ENCODE measurements around the gene KPTN. TPM values are rescaled to one million over a fixed set of nuclear protein-coding genes. Genes with fewer than 3 reads are reported as not detected.

Gene KPTN
- total and polyA plus RNA-seq, 2 of the 13 experiments (the other 11 are each of a cell fraction or from before 2014, with no cell fraction given): 9.1 to 13.3 TPM

DNA sequence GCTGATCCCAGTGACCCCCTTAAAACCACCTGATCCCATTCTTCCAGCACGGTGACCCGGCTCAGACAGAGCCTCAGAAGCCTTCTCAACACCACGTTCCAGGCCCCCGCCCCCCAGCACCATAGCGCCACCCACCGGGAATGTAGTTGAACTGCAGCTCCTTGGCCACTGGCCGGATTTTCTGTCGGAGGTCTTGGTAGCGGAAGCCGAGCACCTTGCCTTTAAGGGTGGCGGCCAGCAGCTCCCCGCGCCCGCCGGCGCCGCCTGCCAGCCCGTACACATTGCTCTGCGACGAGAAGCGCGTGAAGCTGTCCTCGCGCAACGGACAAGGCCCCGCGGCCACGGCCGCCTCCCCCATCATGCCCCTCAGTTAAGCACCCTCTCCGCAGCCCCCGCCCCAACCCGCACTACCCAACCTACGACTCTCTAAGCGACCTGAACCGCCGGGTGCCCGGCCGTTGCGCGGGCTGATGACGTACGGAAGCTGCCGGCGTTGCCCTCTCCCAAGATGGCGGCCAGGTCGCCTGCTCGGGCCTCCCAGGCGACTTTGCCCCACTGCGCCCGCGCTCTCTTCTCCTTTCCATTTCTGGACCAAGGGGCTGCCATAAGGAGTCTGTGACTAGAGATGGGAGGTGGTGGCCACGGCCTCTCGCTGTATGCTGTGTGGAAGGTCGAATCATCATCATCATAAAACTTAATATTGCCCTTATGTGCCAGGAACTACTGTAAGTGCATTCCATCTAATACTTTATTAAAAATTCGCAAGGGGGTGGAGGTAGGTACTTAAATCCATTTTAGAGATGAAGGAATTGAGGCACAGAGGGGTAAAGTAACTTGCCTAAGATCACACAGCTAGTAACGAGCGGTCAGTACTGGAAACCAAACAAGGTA is at the start of gene KPTN (continued):
- no peak; the same call in 1 of the 2 replicates for TF ChIP-seq ZC3H4 (CRISPR knock-in tag; IDR thresholded peaks at IDR 0.05; ENCODE audit: borderline replicate concordance)
- no peak for TF ChIP-seq ZNF34 (CRISPR knock-in tag; IDR thresholded peaks at IDR 0.05; ENCODE audit: borderline replicate concordance)
- no peak for TF ChIP-seq ARID3A (IDR thresholded peaks at IDR 0.05; ENCODE audit: low read depth, low read length)
- no peak; the same call in 1 of the 2 replicates for TF ChIP-seq ZIK1 (CRISPR knock-in tag; IDR thresholded peaks at IDR 0.05; ENCODE audit: borderline replicate concordance, low read depth)
- no peak for TF ChIP-seq PRDM15 (CRISPR knock-in tag; IDR thresholded peaks at IDR 0.05)
- TF ChIP-seq ZNF333 (CRISPR knock-in tag; IDR thresholded peaks at IDR 0.05; ENCODE audit: borderline replicate concordance): no peak
- no peak for TF ChIP-seq TBX3 (IDR thresholded peaks at IDR 0.05; ENCODE audit: borderline replicate concordance)
- no peak for TF ChIP-seq RFX3 (CRISPR knock-in tag; IDR thresholded peaks at IDR 0.05)
- TF ChIP-seq KDM5A (IDR thresholded peaks at IDR 0.05; ENCODE audit: borderline replicate concordance, low read length): peak; percentile 88; the same call in 1 of the 2 replicates
- TF ChIP-seq ZNF737 (CRISPR knock-in tag; IDR thresholded peaks at IDR 0.05; ENCODE audit: borderline replicate concordance): peak; percentile 77; the same call in 1 of the 2 replicates
- no peak for TF ChIP-seq ZEB1 (IDR thresholded peaks at IDR 0.05; ENCODE audit: insufficient replicate concordance, low read depth)
- TF ChIP-seq FIP1L1 (IDR thresholded peaks at IDR 0.05; ENCODE audit: borderline replicate concordance, insufficient read depth, low read depth, low read length): no peak
- no peak for TF ChIP-seq ZNF276 (CRISPR knock-in tag; IDR thresholded peaks at IDR 0.05; ENCODE audit: low read depth)
- no peak for TF ChIP-seq KLF11 (CRISPR knock-in tag; IDR thresholded peaks at IDR 0.05)
- no peak for TF ChIP-seq KMT2B (CRISPR knock-in tag; IDR thresholded peaks at IDR 0.05)
- no peak for TF ChIP-seq ZNF446 (CRISPR knock-in tag; IDR thresholded peaks at IDR 0.05)
- peak; percentile 87 for TF ChIP-seq HIVEP1 (CRISPR knock-in tag; IDR thresholded peaks at IDR 0.05)
- TF ChIP-seq, protein P1, sequence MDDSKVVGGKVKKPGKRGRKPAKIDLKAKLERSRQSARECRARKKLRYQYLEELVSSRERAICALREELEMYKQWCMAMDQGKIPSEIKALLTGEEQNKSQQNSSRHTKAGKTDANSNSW (CRISPR knock-in tag; IDR thresholded peaks at IDR 0.05; ENCODE audit: borderline replicate concordance): no peak
- TF ChIP-seq ZNF253 (CRISPR knock-in tag; IDR thresholded peaks at IDR 0.05; ENCODE audit: borderline replicate concordance): no peak
- TF ChIP-seq, protein P2, sequence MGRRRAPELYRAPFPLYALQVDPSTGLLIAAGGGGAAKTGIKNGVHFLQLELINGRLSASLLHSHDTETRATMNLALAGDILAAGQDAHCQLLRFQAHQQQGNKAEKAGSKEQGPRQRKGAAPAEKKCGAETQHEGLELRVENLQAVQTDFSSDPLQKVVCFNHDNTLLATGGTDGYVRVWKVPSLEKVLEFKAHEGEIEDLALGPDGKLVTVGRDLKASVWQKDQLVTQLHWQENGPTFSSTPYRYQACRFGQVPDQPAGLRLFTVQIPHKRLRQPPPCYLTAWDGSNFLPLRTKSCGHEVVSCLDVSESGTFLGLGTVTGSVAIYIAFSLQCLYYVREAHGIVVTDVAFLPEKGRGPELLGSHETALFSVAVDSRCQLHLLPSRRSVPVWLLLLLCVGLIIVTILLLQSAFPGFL (CRISPR knock-in tag; IDR thresholded peaks at IDR 0.05): no peak
